GM12874 (cell line): ENCODE results near the gene C1orf159.

Source experiments
- TF ChIP-seq, protein P1 (sequence below): IDR thresholded peaks from 2 replicates; pipeline ENCODE4 v1.5.1; 2011; ENCODE audit warnings: low read depth, mild to moderate bottlenecking, control low read depth, low read length, moderate library complexity; ENCODE audit not compliant: insufficient read depth

The C1orf159 gene

DNA sequence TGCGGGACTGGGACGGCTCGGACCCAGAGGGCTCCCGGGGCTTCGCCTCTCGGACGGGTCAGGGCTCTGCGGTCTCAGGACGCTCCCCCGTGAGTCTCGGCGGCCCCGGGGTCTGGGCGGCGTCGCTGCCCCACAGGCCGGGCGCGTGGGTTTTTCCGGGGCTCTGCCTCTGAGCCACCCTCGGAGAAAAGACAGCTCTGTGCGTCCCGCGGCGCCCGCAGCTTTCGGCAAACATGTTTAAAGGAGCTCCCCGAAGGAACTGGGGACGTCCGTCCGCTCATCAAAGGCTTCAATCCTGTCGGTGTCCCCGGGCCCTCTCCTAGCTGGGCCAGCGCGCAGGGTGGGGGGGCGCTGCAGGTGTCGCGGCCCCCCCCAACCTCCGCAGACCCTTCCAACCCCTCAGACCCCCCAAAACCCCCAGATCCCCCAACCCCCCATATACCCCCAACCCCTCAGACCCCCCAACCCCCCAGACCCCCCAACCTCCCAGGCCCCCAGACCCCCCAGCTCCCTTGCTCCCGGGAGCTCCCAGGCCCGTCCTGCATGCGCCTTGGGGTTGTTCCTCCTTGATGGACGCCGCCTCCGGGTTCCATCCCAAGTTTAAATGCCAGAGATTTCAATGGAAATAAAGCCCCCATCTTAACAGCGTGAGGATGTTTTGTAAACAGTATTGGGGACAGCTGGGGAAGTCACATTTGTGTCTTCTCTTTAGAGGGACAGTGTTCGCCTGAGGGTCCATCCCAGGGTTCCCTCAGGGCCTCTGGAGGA lies 996 bp upstream of the C1orf159 start:
- TF ChIP-seq, protein P1, sequence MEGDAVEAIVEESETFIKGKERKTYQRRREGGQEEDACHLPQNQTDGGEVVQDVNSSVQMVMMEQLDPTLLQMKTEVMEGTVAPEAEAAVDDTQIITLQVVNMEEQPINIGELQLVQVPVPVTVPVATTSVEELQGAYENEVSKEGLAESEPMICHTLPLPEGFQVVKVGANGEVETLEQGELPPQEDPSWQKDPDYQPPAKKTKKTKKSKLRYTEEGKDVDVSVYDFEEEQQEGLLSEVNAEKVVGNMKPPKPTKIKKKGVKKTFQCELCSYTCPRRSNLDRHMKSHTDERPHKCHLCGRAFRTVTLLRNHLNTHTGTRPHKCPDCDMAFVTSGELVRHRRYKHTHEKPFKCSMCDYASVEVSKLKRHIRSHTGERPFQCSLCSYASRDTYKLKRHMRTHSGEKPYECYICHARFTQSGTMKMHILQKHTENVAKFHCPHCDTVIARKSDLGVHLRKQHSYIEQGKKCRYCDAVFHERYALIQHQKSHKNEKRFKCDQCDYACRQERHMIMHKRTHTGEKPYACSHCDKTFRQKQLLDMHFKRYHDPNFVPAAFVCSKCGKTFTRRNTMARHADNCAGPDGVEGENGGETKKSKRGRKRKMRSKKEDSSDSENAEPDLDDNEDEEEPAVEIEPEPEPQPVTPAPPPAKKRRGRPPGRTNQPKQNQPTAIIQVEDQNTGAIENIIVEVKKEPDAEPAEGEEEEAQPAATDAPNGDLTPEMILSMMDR, result no peak

DNA sequence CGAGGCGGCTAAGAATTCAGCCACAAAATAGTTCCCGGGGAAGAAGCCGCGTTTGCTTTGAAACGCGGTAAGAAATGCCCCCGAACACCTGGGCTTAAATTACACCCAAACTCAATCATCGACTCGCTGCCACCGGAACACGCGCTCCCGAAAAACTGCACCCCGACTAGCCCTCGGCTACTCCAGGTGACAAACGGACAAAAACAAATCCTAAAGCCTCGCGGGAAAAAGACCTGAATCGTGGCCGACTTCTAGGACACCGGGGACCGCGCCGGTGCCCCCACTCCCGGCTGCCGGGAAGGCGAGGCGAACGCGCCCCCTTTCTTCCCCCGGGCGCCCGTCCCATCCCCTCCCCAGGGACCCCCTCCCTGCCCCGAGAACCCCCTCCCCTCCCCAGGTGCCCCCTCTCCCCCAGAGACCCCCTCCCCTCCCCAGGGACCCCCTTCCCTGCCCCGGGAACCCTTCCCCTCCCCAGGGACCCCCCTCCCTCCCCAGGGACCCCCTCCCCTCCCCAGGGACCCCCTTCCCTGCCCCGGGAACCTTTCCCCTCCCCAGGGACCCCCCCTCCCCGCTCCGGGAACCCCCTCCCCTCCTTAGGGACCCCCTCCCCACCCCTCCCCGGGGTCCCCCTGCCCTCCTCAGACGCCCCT lies 628 bp downstream of the C1orf159 start:
- TF ChIP-seq, protein P1, result no peak

DNA sequence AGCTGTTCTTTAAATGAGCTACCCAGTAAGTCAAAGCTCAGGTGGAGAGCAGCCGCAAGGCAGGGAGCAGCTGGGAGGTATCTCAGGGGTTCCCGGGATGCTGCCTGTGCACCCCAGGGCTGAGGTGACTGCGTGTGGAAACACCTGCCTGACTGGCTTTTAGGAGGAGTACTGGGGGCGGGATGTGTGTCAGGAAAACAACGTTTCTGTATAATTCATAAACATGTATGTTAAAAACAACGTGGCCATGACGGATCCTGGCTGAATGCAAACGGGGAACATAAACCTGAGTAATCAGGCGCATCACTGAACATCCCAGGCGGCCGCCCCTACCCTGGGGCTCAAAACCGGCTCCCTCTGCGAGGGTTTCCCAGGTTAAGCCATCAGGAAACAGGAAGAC lies 1.5 kb downstream of the C1orf159 start:
- TF ChIP-seq, protein P1, result no peak

DNA sequence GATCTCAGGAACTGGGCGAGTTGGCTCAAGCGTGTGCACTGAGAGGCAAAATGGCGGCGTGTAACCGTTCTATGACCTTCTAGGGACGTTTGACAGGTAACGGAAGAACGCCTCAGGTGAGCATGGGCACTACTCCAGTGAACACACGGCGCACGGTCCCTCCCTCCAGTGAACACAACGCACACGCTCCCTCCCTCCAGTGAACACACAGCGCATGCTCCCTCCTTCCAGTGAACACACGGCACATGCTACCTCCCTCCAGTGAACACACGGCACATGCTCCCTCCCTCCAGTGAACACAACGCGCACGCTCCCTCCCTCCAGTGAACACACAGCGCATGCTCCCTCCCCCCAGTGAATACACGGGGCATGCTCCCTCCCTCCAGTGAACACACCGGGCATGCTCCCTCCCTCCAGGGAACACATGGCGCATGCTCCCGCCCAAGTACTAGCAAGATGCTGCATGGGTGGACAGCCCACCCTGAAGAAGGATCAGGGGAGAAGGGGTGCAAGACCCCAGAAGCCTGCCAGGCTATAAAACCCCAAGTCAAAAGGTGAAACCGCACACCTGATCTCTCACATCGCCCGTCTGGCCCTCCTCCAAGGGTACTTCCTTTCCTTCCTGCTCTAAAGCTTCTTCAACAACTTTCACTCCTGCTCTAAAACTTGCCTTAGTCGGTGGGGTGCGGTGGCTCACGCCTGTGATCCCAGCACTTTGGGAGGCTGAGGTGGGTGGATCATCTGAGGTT lies 3.5 kb downstream of the C1orf159 start:
- TF ChIP-seq, protein P1, result no peak

DNA sequence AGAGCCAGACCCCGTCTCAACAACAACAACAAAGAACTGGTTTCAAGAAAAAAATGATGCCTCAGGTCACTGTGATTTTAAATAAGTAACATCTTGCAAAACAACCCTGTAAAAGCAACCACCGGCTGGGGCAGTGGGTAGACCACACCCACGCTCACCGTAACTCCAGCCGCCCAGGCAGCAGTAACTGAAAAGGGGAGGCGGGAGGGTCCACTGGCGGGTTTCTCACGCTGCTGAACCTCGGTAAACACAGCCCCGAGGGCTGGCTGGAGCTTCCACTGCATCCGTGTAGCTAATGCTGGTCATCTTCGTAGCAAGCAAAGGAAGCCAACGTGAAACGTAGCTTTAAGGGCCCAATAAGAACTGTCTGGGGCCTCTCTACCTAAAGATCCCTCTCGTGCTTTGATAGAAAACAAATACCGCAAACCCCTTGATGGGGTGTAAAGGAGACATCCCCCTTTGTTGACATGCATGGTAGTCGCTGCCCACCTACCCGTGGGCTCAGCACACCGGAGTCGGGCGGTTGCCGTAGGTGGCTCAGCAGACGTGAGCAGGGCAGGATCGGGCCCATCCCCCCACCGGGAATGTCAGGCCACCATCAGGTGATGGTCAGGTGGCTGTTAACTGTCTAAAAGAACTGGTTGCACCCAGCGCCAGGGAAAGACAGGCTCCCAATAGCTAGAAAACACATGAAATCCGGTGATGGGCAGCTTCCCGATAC lies 4.2 kb downstream of the C1orf159 start:
- TF ChIP-seq, protein P1, result no peak

DNA sequence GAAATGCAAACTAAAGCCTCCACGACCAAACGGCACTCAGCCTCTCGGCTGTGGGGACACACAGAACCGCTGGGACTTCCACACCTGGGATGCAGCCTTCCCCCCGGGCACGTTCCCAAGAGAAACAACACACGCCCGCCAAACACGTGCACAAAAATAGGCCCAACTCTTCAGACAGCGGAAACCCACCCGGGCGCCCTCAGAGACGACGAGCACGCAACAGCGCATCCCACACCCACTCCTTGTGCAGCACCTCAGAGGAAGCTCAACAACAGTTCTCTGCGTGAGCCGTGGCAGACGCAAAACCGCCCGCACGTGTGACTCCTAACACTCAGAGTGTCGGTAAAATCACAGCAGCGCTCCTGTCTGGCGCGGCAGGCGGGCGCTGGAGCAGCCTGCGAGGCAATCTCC lies 5.3 kb downstream of the C1orf159 start:
- TF ChIP-seq, protein P1, result no peak

DNA sequence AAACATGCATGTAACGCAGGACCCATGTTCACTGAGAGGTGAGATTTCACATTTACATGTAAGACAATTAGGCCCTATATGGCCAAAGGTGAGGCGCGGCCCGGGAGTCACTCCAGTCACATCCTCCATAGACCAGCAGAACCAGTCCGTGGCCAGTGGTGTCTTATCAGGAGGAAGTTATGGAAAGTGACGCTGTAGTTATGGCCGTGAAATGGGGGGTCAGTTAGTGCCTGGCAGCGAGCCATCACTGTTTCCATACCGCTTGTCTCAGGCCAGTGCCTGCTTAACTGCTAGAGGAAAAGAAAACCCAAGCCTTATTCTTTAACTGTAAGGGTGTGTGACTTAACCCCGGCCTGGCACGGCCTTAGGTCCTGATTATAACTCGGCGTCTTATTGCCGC lies 6.1 kb downstream of the C1orf159 start:
- TF ChIP-seq, protein P1, result no peak
